ENCODE measurements around the gene SYNPO2.
A peak's percentile ranks its signal among the peaks of the same experiment; 100 is the strongest.

SYNPO2 gene

DNA sequence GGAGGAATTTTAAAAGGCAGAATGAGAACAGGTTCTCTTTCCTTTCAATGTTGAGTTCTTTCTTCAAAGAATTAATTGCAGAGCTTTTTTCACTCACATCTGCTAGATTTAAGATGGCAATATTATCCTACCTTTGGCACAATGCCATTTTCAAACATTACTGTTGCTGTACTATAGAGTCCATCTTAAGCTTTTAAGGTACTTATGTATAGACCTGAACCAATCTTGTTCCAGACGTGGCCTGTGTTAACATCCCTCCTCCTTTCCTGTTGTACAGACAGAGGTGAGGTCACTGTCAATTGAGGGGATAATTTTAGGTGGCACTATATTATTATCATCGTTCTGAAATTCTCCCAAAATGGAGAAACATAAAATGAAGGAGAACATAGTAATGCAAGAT lies 194.0 kb downstream of the SYNPO2 start:
- no peak for DNase-seq

DNA sequence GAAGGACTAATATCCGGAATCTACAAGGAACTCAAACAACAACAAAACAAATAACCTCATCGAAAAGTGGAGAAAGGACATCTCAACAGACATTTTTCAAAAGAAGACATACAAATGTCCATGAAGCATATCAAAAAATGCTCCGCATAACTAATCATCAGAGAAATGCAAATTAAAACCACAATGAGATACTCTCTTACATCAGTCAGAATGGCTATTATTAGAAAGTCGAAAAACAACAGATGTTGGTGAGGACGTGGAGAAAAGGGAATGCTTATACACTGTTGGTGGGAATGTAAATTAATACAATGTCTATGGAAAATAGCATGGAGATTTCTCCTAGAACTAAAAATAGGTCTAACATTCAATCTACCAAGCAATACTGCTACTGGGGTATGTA lies 195.9 kb downstream of the SYNPO2 start:
- DNase-seq, result no peak

DNA sequence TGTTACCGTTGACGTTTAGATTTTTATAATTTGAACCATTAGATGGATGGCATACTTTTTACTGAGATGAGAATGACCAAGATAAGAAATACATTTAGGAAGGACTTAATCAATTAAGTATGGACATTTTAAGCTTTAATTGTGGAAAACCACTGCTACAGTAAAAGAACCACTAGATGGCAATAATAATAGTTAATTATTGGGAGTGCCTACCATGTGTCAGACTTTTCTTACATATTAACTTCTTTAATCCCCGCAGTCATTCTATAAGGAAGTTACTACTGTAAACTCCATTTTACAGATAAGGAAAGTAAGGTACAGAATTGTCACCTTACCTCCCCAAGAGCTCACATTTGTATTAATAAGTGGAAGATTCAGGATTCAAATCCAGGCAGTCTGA lies 198.5 kb downstream of the SYNPO2 start:
- DNase-seq, result no peak

DNA sequence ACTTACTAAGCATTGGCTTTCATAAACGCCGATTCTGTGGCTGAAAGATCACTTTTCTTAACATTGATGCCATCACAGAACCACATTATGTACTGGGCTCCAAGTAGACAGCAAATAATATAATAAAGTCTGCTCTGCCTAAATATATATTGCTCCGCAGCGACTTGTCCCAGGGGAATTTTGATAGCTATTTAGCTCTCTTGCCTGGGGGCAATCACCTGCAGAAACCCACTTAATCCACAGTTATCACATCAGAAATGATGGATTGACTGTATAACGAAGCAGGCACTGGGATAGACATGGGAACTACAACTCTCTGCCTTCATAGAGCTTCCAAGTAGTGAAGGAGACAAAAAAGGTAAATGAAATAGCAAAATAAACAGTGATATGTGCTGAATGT lies 199.0 kb downstream of the SYNPO2 start:
- DNase-seq, result no peak

DNA sequence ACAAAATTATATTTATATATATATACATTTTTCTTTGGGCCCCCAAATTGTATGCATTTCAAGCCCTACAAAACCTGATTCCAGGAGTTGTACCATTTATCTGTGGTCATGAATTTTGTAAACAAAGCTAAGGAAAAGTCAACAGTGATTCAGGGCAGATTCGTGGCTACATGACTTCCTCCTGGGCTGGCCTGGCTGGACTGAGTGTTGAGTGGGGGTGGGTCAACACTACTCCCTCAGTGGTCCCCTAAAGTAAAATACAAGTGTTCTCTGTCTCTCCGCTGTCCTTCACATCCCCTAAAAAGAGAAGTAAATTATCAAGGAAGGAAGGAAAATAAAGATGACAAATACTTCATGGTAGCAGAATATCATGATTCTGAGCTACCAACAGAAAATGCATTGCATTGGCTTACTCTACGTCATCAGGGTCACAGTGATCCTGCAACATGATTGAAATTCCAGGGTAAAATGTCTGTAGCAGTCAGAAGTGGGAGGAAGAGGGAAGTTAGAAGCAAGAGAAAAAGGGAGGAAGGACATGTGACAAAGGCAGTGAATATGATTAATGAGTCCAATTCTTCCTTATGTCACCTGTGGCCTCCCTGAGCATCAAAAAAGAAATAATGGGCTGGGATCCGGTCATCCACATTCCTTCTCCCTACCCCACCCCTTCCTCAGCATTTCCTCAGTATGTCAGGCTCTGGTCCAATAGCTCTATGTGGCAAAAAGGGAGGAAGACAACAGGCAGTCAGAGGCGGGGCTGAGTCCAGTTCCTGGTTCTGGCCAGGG lies 204.6 kb downstream of the SYNPO2 start:
- no peak for DNase-seq

DNA sequence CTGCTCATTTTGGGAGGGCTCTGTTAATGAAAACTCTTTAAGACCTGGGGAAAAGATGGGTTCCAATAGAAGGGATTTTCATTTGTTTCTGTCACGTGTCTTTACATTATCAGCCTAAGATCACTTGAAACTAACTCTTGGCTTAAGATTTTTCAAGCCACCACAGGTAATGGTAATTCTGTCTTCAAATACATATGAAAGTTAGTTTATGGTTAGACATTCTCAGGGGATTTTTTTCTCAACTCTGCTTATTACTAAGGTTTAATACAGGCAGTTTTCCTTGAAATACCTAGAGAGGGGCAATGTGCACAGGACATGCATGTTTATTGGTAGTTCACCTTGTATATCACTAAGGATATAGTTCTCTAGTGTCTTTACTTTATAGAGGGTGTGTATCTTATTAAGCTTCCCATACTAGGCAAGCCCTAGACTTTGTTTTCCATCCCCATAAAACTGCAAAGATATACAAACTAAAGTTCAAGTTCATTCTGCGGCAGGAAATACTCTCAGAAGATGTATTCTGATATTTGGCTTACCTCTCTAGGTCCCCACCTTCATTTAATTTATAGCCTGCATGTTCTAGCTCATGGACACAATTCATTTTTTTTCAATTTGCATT lies 208.7 kb downstream of the SYNPO2 start:
- no peak for DNase-seq

DNA sequence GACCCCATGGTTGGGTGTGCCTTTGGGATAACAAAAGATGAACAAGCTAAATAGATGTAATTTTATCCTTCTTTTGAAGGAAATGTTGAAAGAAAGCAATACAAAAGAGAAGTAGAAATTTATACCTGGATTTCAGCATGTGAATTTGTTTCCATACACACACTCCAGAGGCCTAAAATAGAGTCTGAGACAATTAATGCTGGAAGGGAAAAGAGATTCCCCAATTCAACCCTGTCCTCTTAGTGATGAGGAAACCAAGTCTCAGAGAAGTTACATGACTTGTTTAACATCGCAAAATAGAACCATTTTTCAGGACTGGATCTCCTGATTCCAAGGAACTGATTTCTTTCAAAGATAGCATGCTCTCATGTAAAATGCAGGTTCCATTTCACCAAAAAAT lies 209.7 kb downstream of the SYNPO2 start:
- DNase-seq, result no peak

DNA sequence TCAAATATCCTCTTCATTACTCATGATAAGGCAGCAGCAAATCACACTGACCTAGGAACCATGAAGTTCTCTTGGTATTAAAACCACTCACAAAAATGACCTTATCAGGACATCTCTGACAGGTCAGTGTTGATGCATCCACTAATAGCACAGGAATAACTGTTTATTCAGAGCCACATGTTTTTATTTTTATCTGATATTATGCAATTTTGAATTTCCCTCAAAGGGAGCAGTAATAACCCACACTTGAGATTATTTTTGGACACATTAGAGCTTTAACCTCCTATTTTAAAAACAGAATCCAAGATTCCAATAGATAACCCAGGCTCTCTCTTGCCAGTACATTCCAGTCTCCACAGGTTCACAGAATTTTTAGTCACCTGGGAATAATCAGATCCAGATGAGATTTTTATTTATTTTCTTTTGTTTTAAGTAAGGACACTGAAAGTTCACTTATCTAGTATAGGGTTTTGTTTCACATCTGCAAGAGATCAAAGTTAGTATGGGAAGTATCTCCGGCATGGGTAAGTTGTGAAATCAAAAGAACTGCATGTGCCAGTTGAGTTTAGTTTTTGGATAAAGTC lies 210.7 kb downstream of the SYNPO2 start:
- DNase-seq, result no peak

DNA sequence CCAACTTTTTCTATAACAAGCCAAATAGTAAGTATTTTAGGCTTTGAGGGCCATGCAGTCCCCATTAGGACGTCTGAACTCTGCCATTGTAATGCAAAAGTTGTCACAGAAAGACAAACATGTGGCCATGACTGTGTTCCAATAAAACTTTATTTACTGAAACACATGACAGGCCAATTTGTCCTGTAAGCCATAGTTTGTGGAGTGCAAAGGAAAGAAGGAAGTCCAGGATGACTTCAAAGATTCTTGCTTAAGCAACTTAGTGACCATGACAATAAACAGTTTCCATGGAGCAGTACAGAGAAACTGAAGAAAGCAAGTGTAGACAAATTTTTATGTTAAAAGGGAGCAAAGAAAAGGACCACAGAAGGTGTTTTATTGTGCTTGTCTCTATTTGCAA lies 212.0 kb downstream of the SYNPO2 start:
- DNase-seq, result no peak

DNA sequence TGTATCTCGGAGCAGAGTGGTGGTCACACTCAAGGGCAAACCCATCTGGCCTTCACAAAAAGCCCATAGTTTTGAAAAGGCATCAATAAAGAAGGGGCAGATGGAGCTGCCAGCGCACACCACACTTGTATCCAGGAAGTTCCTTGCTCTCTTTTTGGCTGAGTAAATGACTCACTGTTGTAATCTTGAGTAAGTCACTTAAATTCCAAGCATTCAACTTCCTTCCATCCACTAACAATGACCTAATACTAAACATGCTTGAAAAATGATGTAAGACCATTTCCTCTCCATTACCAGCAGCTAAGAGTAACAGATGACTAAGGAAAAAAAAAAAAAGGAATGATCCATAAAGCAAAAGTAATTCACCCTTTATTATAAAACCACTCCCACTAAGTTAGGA lies 214.6 kb downstream of the SYNPO2 start:
- DNase-seq, result peak; percentile 1

DNA sequence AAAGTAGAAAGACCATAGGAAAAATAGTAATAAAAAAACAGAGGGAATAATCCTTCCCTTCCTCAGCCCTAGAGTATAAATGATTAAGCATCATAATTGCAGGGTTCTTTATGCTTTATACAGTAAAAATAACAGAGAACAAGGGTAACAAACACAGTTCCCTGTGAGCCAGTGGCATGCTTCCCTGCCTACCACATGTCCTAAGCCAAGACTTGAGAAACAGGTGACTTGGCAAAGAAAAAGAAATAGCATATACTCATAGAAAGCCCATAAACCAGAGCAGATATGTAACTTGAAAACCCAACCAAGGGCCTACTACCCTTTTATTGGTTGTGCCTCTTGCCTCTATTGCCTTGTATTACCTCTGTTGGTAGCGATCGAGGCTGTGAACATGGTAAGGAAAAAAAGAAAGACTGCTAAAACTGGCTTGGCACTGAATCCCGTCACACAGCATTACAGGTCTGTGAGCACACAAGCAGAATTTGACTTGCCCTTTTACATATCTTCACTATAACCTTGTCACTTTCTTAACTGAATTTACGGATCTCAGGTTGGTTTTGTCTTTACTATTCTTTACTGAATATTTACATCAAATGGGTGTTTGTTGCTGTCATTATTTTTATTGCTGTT lies 216.1 kb downstream of the SYNPO2 start:
- DNase-seq, result no peak

DNA sequence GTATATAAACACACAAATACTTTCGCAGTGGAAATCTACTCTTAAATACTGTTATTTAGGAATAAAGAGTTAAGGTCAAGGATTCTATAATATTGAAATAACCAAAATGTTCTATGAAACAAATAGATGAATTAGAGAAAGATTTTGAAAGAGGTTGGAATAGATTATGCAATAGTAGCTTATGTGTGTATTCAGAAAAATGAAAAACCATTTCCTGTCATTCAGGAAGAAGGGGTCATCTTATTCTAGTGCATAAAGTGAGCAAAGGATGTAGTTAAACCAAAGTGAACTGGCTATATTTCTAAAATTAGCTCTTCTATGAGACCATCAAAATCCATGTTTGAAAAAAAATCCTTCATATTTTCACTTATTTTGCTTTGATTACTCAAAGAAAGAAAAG lies 217.0 kb downstream of the SYNPO2 start:
- DNase-seq, result no peak

DNA sequence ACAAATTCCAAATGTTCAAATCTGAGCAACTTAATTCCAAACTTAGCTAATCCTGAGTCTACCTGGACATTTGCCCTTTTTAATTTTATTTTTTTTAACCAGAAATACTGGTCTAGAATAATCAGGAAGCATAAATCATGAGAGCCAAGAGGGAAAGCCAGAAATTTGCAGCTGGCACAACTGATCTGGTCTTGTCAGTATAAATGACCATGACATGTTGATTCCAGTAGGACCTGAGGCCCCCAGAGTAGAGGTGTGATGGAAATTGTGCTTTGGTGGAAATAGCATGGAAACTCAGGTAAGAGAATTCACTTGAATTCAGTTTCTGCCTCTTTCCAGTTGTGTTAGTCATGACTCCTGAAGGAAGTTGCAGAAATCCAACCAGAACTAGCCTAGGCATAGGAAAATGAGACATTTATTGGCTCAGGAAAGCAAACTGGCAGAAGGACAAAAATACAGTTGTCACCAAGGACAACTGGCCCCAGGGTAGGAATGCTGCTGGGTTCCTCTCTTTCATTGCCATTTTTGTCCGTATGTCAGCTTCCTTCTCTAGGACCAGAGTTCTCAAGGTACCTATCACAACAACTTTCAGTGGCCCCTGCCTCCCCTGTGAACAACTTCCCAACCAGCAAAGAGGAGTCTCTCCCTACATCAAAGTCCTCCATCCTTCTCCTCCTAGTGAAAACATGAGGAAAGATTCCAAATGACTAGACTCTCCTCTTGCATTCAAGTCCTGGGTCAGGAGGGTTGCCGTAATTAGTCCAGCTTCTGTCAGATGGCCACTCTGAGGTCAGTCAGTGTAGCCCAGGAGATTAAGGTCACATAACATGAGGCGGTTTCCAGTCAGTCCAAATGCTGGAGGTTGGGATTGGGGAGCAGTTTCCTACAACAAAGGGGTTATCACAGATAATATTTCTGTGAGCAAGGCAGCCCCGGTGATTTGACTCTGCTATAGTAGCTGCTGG lies 217.7 kb downstream of the SYNPO2 start:
- no peak for DNase-seq

DNA sequence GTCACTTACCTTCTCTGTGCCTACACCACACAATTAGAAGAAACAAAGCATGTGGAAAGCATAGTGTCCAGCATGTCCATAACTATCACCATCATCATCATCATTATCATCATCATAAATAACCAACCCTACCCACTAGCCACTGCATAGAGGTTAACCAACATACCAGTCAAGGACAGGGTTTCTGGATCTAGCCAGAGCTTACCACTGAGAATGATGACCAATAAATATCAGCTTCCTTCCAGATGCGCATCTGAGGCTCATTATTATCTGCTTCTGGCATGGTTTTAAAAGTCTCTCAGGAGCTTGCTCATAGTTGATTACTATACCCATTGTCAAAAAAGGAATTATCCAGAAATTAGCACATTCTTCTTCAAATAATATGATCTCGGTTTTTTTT lies 221.5 kb downstream of the SYNPO2 start:
- no peak for DNase-seq

Measured in GDM1 (cell line).